Peyer's patch (tissue), 4 donors: ENCODE results near the gene IGFBP7.

ENCODE experiments used
- CTCF ChIP-seq, 6 experiments: fragments of 450-650 bp in 4 of 6; fragments of 200-600 bp in 2 of 6; sonication (generic) in 1 of 6; IDR thresholded peaks; one replicate each; pipeline ENCODE4 v1.5.1; 2017 to 2019; ENCODE audit warnings: antibody characterized with exemption in 6 of 6, mild to moderate bottlenecking in 3 of 6, moderate library complexity in 1 of 6
- POLR2A ChIP-seq, 2 donors: fragments of 450-650 bp; IDR thresholded peaks; one replicate each; pipeline ENCODE4 v1.5.1; 2017; ENCODE audit warnings: antibody characterized with exemption in 2 of 2, mild to moderate bottlenecking in 2 of 2, moderate library complexity in 2 of 2

GRCh38 chr4:57109411-57109846, 756 bp downstream of the IGFBP7 start:
- TF ChIP-seq CTCF (IDR thresholded peaks at IDR 0.05): no peak
- TF ChIP-seq POLR2A (IDR thresholded peaks at IDR 0.05): no peak
